Activated naive CD4-positive, alpha-beta T cell treated with anti-CD3 and anti-CD28 coated beads, Interleukin-2, amount 10 ng/mL, durations not matched to agents 7 days and 5 days (primary cell): ENCODE data around the gene CLDN18.

Experiments used
- CTCF ChIA-PET: fragments of 350-600 bp; sonication (Branson Sonifier 250); formaldehyde crosslinking; loops from one replicate; lab custom pipeline; 2021; ENCODE audit warnings: antibody characterized with exemption; lab: Charles Lee
- DNase-seq: peaks from one replicate; pipeline ENCODE4 v3.0.0-alpha.2; 2020
- H3K27ac Mint-ChIP-seq: one replicate; pipeline ENCODE4 v1.8.0; 2021; ENCODE audit warnings: mild to moderate bottlenecking, moderate library complexity, mixed read lengths
- H3K27me3 Mint-ChIP-seq: one replicate; pipeline ENCODE4 v1.8.0; 2021; ENCODE audit warnings: mild to moderate bottlenecking, mixed read lengths
- H3K36me3 Mint-ChIP-seq: one replicate; pipeline ENCODE4 v1.8.0; 2021; ENCODE audit warnings: mixed read lengths
- H3K4me1 Mint-ChIP-seq: one replicate; pipeline ENCODE4 v1.8.0; 2021; ENCODE audit warnings: mixed read lengths
- H3K4me3 Mint-ChIP-seq: one replicate; pipeline ENCODE4 v1.8.0; 2021; ENCODE audit warnings: mild to moderate bottlenecking, moderate library complexity, mixed read lengths
- H3K9me3 Mint-ChIP-seq: one replicate; pipeline ENCODE4 v1.8.0; 2021; ENCODE audit warnings: mixed read lengths

The CLDN18 gene

DNA sequence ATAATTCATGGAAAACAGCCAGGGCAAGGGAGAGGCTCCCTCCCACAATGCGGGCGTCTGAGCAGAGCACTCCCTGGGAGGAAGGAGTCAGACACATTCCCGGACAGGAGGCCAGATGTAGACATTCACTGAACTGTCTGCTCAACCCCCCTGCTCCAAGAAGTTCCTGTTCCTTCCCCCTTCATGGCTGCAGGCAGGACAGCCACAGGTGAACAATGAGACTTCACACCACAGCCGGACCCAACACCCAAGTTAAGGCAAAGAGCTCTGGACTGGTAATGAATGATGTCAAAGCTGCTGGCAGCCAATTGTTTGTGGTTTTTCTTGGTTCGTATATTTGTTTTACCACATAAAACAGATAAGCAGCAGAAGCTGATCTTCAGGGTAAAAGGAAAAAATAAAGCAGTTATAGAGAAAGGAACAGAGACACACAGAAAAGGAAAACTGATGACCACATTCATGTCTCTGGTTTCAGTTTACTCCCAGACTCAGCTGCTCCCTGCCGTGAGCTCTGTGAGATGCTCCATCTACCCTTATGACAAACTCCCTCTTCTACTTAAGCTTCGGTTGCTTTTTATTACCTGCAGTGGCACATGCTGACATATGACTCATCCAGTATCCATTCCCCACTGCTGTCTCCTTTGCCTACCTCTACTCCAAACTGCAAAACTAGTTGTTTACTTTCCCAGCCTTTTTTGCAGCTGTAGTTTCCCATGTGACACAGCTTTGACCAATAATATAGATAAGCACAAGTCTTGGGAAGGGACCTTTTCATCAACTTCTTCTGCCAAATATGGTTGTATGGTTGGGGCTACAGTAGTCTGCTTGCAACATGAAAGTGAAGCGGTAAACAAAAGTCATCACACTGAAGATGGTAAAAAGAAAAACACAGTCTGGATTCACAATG lies 72.4 kb downstream of the CLDN18 start:
- DNase-seq, result peak; percentile 49
- H3K27me3 Mint-ChIP-seq, result peaks cover 43% of the 10 kb centered on the region
- H3K9me3 Mint-ChIP-seq, result no peaks in the 10 kb centered on the region
- H3K4me1 Mint-ChIP-seq, result peaks cover 39% of the 10 kb centered on the region
- H3K36me3 Mint-ChIP-seq, result no peaks in the 10 kb centered on the region
- peak overlapping the region; percentile 87 for H3K27ac Mint-ChIP-seq
- CTCF ChIA-PET, result interaction anchor here (0.7 to 4.5 kb wide), 5 partner anchors 9 to 1330 kb away, joined by 3 to 27 read pairs (median 4); partner anchors contain the start of gene STAG1
- H3K4me3 Mint-ChIP-seq, result peak overlapping the region; percentile 48

DNA sequence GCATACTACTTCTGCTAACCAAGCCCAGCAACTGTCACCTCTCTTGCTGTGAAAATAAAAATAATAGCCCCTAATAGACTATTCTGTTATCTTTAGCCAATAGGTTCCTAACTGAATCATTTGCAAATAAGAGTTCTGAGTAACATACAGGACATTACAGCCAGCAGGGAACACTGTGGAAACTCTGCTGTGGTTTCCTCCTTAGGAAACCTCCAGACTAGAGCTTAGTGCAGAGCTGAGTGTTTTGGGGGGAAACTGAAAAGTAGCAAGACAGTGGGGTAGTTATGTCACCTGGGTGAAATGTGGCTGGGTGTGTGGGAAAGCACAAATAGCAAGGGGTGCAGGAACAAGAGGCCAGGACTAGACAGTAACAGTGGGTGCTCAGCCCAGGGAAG lies 73.0 kb downstream of the CLDN18 start:
- Mint-ChIP-seq H3K27me3 (peaks cover 39% of the 10 kb centered on the region), H3K9me3 (no peaks in the 10 kb centered on the region), H3K27ac (peak overlapping the region; percentile 87), H3K36me3 (no peaks in the 10 kb centered on the region), H3K4me1 (peaks cover 39% of the 10 kb centered on the region), H3K4me3 (peak overlapping the region; percentile 48)
- CTCF ChIA-PET, result interaction anchor here (1.1 to 4.5 kb wide), 3 partner anchors 13 to 49 kb away, joined by 3 to 27 read pairs (median 10); no protein-coding TSS in a partner anchor
- no peak for DNase-seq
